22Rv1 (cell line): ENCODE results near the gene KIF26B.

Experiments
- CTCF ChIP-seq: fragments of 450-650 bp; IDR thresholded peaks from 2 replicates; pipeline ENCODE4 v1.5.1; 2017; ENCODE audit warnings: mild to moderate bottlenecking
- ZFX ChIP-seq: fragments of 450-650 bp; IDR thresholded peaks from 2 replicates; pipeline ENCODE4 v1.6.1; 2017; ENCODE audit warnings: antibody characterized with exemption, borderline replicate concordance

GRCh38 chr1:245124241-245124640 lies 30.5 kb upstream of the KIF26B start:
- no peak for TF ChIP-seq CTCF
- no peak for TF ChIP-seq ZFX
